ENCODE data around the gene COQ8A. TPM values are rescaled to one million over a fixed set of nuclear protein-coding genes. Genes with fewer than 3 reads are reported as not detected.

Gene COQ8A
- total RNA-seq, 2 donors from 2014 or later: 15.2 to 25.6 TPM

DNA sequence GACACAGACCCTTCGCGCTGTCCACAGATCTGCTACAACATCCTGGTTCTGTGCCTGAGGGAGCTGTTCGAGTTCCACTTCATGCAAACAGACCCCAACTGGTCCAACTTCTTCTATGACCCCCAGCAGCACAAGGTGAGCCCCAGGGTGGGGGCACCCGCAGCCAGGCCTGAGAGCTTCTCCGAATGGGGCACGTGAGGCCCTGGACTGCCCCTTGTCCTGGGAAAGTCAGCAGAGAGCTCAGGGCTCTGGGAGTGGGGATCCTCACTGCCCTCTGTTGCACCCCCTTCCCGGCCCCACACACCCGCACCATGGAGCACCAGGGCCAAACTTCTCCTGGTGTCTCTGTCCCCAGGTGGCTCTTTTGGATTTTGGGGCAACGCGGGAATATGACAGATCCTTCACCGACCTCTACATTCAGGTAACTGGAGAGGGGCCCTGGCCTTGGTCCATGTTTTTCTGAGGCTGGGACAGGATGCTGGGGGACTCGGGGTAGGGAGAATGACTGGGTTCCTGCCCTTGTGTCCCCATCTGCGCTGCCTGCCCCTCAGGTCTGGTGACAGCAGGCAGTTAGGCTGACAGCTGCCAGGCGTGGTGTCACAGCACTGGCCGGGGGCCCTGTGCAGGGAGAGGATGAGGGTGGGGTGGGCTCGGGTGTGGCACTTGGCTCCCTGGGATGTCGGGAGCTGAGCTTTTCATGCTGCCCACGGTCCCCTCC lies 44.6 kb downstream of the COQ8A start:
- no peak overlapping the region for H3K4me3 ChIP-seq
- H3K27me3 ChIP-seq (replicated peaks; ENCODE audit: insufficient read depth): no peaks in the 10 kb centered on the region
- H3K36me3 ChIP-seq: peaks cover 13% of the 10 kb centered on the region
- H3K4me1 ChIP-seq (ENCODE audit: control insufficient read depth in 1 of 2, low read depth in 2 of 2): peaks cover 8 to 14% of the 10 kb centered on the region in 2 donors
- DNase-seq (ENCODE audit: low spot score): no peak
- H3K9me3 ChIP-seq: no peaks in the 10 kb centered on the region
- no peak for ATAC-seq (ENCODE audit: insufficient number of reproducible peaks, low FRiP score, low read depth)
- no peak overlapping the region for H3K27ac ChIP-seq
- TF ChIP-seq, protein P1, sequence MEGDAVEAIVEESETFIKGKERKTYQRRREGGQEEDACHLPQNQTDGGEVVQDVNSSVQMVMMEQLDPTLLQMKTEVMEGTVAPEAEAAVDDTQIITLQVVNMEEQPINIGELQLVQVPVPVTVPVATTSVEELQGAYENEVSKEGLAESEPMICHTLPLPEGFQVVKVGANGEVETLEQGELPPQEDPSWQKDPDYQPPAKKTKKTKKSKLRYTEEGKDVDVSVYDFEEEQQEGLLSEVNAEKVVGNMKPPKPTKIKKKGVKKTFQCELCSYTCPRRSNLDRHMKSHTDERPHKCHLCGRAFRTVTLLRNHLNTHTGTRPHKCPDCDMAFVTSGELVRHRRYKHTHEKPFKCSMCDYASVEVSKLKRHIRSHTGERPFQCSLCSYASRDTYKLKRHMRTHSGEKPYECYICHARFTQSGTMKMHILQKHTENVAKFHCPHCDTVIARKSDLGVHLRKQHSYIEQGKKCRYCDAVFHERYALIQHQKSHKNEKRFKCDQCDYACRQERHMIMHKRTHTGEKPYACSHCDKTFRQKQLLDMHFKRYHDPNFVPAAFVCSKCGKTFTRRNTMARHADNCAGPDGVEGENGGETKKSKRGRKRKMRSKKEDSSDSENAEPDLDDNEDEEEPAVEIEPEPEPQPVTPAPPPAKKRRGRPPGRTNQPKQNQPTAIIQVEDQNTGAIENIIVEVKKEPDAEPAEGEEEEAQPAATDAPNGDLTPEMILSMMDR (IDR thresholded peaks at IDR 0.05): no peak

GRCh38 chr1:226985239-226985838 lies 45.2 kb downstream of the COQ8A start:
- no peak overlapping the region for H3K27ac ChIP-seq
- H3K27me3 ChIP-seq (replicated peaks; ENCODE audit: insufficient read depth): no peaks in the 10 kb centered on the region
- H3K9me3 ChIP-seq: no peaks in the 10 kb centered on the region
- TF ChIP-seq, protein P1 (IDR thresholded peaks at IDR 0.05): no peak
- DNase-seq (ENCODE audit: low spot score) (no peak), ATAC-seq (ENCODE audit: insufficient number of reproducible peaks, low FRiP score, low read depth) (no peak)
- H3K4me3 ChIP-seq: no peak overlapping the region
- H3K36me3 ChIP-seq: peaks cover 13% of the 10 kb centered on the region
- H3K4me1 ChIP-seq (ENCODE audit: control insufficient read depth in 1 of 2, low read depth in 2 of 2): peaks cover 10 to 21% of the 10 kb centered on the region in 2 donors

DNA sequence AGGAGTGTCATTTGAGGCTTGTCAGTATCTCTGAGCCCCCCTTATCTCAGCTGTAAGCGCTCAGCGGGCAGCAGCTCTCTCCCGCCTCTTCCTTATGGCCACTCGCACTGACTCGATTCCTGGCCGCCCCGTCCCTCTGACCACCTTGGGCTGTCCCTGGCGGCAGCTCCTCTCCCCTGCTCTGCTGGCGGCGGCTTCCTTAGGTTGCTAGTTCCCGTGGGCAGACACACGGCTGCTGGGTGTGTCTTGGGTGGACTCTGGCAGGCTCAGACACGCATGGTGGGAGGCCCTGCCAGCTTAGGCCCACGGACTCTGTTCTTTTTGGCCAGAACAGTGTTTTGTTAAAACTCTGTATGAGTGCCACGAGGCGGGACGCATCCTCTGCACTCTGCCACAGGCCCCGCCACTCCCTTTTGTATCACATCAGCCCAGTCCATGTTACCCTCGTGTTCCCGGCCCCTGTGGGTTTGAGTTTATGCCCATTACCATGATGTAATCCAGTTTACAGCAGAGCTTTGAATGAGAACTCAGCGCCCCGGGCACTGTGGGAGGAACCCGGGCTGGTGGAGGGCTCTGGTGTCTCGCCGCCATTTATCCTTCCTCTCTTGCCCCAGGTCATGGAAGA lies 45.9 kb downstream of the COQ8A start:
- Histone ChIP-seq H3K4me3 (no peak overlapping the region), H3K27me3 (replicated peaks; ENCODE audit: insufficient read depth) (no peaks in the 10 kb centered on the region), H3K36me3 (peaks cover 13% of the 10 kb centered on the region), H3K9me3 (no peaks in the 10 kb centered on the region), H3K27ac (no peak overlapping the region), H3K4me1 (ENCODE audit: control insufficient read depth in 1 of 2, low read depth in 2 of 2) (peaks cover 13 to 27% of the 10 kb centered on the region in 2 donors)
- DNase-seq (ENCODE audit: low spot score) (no peak), ATAC-seq (ENCODE audit: insufficient number of reproducible peaks, low FRiP score, low read depth) (no peak)
- TF ChIP-seq, protein P1 (IDR thresholded peaks at IDR 0.05): no peak

- ATAC-seq (ENCODE audit: insufficient number of reproducible peaks, low FRiP score, low read depth) (no peak), DNase-seq (ENCODE audit: low spot score) (no peak)
- TF ChIP-seq, protein P1 (IDR thresholded peaks at IDR 0.05): no peak
- peaks cover 13% of the 10 kb centered on the region for H3K36me3 ChIP-seq
- no peak overlapping the region for H3K4me3 ChIP-seq
- no peaks in the 10 kb centered on the region for H3K9me3 ChIP-seq
- no peaks in the 10 kb centered on the region for H3K27me3 ChIP-seq (replicated peaks; ENCODE audit: insufficient read depth)
- H3K27ac ChIP-seq: no peak overlapping the region
- peaks cover 13 to 31% of the 10 kb centered on the region in 2 donors for H3K4me1 ChIP-seq (ENCODE audit: control insufficient read depth in 1 of 2, low read depth in 2 of 2)
Observed at GRCh38 chr1:226986496-226987178, 46.5 kb downstream of the COQ8A start.

DNA sequence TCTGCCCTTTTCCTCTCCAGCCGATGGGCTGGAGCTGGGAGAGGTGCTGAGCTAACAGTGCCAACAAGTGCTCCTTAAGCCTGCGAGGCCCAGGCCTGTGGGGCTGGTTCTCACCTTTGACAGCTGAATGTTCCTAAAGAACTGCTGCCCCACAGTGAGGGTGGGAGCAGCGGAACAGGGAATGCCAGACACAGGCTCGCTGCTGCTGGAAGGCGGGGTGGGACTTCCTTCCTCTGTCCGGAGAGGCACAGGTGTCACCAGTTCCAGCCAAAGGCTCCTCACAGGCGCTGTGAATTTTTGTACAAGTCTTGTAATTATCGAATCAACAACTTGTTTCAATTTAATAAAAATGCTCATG lies 47.1 kb downstream of the COQ8A start:
- Histone ChIP-seq H3K27ac (no peak overlapping the region), H3K9me3 (no peaks in the 10 kb centered on the region), H3K4me1 (ENCODE audit: control insufficient read depth in 1 of 2, low read depth in 2 of 2) (peaks cover 13 to 31% of the 10 kb centered on the region in 2 donors), H3K4me3 (no peak overlapping the region), H3K27me3 (replicated peaks; ENCODE audit: insufficient read depth) (no peaks in the 10 kb centered on the region), H3K36me3 (peaks cover 13% of the 10 kb centered on the region)
- TF ChIP-seq, protein P1 (IDR thresholded peaks at IDR 0.05): no peak
- DNase-seq (ENCODE audit: low spot score) (no peak), ATAC-seq (ENCODE audit: insufficient number of reproducible peaks, low FRiP score, low read depth) (no peak)
